B cell (primary cell): Measurements from ENCODE around the gene POLD1. TPM values are rescaled to one million over a fixed set of nuclear protein-coding genes. Genes with fewer than 3 reads are reported as not detected.

Experiments
- ATAC-seq: fragments of 200-7000 bp; cut with Tn5 transposase; one replicate; pipeline ENCODE4 v1.10.0; 2021; ENCODE audit warnings: low read depth, mild to moderate bottlenecking, moderate number of reproducible peaks, moderate library complexity
- CTCF ChIA-PET: fragments of 350-600 bp; sonication (Branson Sonifier 250); formaldehyde crosslinking; loops from one replicate; lab custom pipeline; 2021; ENCODE audit warnings: antibody characterized with exemption, inconsistent platforms; lab: Charles Lee
- POLR2A ChIA-PET: fragments of 350-600 bp; sonication (Branson Sonifier 250); formaldehyde crosslinking; loops from one replicate; lab custom pipeline; 2021; ENCODE audit warnings: antibody characterized with exemption; lab: Charles Lee
- DNase-seq: peaks from one replicate; pipeline ENCODE4 v3.0.0; 2013
- H2AFZ ChIP-seq: 2 replicates; pipeline ENCODE4 v1.6.1; 2012; ENCODE audit warnings: mild to moderate bottlenecking, low read depth, low read length; ENCODE audit not compliant: insufficient read depth, poor library complexity, severe bottlenecking
- H3K27ac ChIP-seq, 2 donors: 1 replicate in 1 of 2; 2 replicates in 1 of 2; pipeline ENCODE4 v1.5.1; 2012 to 2013; ENCODE audit warnings: low read length in 2 of 2, mild to moderate bottlenecking in 2 of 2, moderate library complexity in 1 of 2
- H3K27me3 ChIP-seq, 4 experiments: fragments of 200-600 bp in 1 of 4; sonication (generic) in 1 of 4; replicated peaks in 1 of 4; 1 replicate in 2 of 4; 2 replicates in 2 of 4; pipeline versions ENCODE4 v1.6.1 to v1.7.0; 2013 to 2016; ENCODE audit warnings: low read length in 3 of 4, mild to moderate bottlenecking in 2 of 4, mixed read lengths in 1 of 4, moderate library complexity in 1 of 4; ENCODE audit not compliant: insufficient read depth in 4 of 4, control insufficient read depth in 3 of 4; ENCODE audit errors: control extremely low read depth in 1 of 4
- H3K36me3 ChIP-seq, 2 experiments: replicated peaks in 1 of 2; 1 replicate in 1 of 2; 2 replicates in 1 of 2; pipeline versions ENCODE4 v1.6.1 to v1.7.1; 2013; ENCODE audit warnings: low read length in 1 of 2; ENCODE audit not compliant: insufficient read depth in 2 of 2, control insufficient read depth in 1 of 2; ENCODE audit errors: control extremely low read depth in 1 of 2, extremely low read depth in 1 of 2
- H3K4me1 ChIP-seq, 2 donors: fragments of 200-600 bp in 1 of 2; sonication (generic) in 1 of 2; 1 replicate in 1 of 2; 2 replicates in 1 of 2; pipeline versions ENCODE4 v1.5.1 to v1.6.1; 2013 to 2017; ENCODE audit warnings: low read length in 2 of 2; ENCODE audit not compliant: control insufficient read depth in 2 of 2, insufficient read depth in 2 of 2
- H3K4me2 ChIP-seq: replicated peaks from 2 replicates; pipeline ENCODE3; 2012; ENCODE audit warnings: mild to moderate bottlenecking, low read depth, low read length; ENCODE audit not compliant: poor library complexity, severe bottlenecking
- H3K4me3 ChIP-seq, 5 experiments: fragments of 200-600 bp in 1 of 5; sonication (generic) in 1 of 5; 1 replicate in 3 of 5; 2 replicates in 2 of 5; pipeline versions ENCODE4 v1.5.1 to v1.7.0; 2011 to 2016; ENCODE audit warnings: low read length in 4 of 5, mild to moderate bottlenecking in 4 of 5, low read depth in 2 of 5, control low read depth in 1 of 5, moderate library complexity in 1 of 5; ENCODE audit not compliant: insufficient read depth in 1 of 5; ENCODE audit errors: control extremely low read depth in 1 of 5, extremely low read depth in 1 of 5
- H3K79me2 ChIP-seq: fragments of 200-600 bp; sonication (generic); one replicate; pipeline ENCODE4 v1.6.0; 2016; ENCODE audit warnings: low read length; ENCODE audit not compliant: control insufficient read depth, insufficient read depth
- H3K9ac ChIP-seq: fragments of 200-600 bp; sonication (generic); 2 replicates; pipeline ENCODE4 v1.6.1; 2017; ENCODE audit warnings: mild to moderate bottlenecking, low read length, moderate library complexity
- H3K9me3 ChIP-seq, 3 donors: one replicate each; pipeline versions ENCODE4 v1.6.1 to v1.7.1; 2013; ENCODE audit warnings: low read length in 2 of 3; ENCODE audit not compliant: control insufficient read depth in 2 of 3, insufficient read depth in 1 of 3; ENCODE audit errors: control extremely low read depth in 1 of 3
- H4K20me1 ChIP-seq: 2 replicates; pipeline ENCODE4 v1.6.0; 2012; ENCODE audit warnings: mild to moderate bottlenecking, low read length; ENCODE audit not compliant: insufficient read depth, control insufficient read depth, poor library complexity, severe bottlenecking
- H3K27ac Mint-ChIP-seq: one replicate; pipeline ENCODE4 v1.8.0; 2021; ENCODE audit warnings: mixed read lengths
- H3K27me3 Mint-ChIP-seq: one replicate; pipeline ENCODE4 v1.8.0; 2021; ENCODE audit warnings: mixed read lengths
- H3K4me1 Mint-ChIP-seq: one replicate; pipeline ENCODE4 v1.8.0; 2021; ENCODE audit warnings: mixed read lengths
- H3K4me3 Mint-ChIP-seq: one replicate; pipeline ENCODE4 v1.8.0; 2021; ENCODE audit warnings: mixed read lengths
- H3K9me3 Mint-ChIP-seq: one replicate; pipeline ENCODE4 v1.8.0; 2022; ENCODE audit warnings: mixed read lengths; ENCODE audit not compliant: insufficient read depth
- CTCF ChIP-seq: fragments of 200-600 bp; IDR thresholded peaks from one replicate; pipeline ENCODE4 v1.8.0; 2022; ENCODE audit warnings: antibody characterized with exemption, mild to moderate bottlenecking
- EZH2 ChIP-seq: IDR thresholded peaks from 2 replicates; pipeline ENCODE4 v1.6.1; 2012; ENCODE audit warnings: borderline replicate concordance, low read depth, mild to moderate bottlenecking, moderate library complexity, low read length; ENCODE audit not compliant: insufficient read depth, poor library complexity, severe bottlenecking
- WGBS: methylation state at CpG from one replicate; pipeline ENCODE4 v1.1.5; 2013; ENCODE audit warnings: missing lambda C conversion rate; ENCODE audit not compliant: insufficient coverage; 5-methylcytosine and 5-hydroxymethylcytosine counted together
- intact Hi-C: fragments of 100-400 bp; cut with micrococcal nuclease; formaldehyde crosslinking; loops from one replicate; pipeline ENCODE4 v1.10.0; 2022
- polyA plus RNA-seq: library from polyadenylated mRNA; depleted of rRNA; stranded (reverse); fragments of >200 nt; gene quantifications from 2 replicates; pipeline ENCODE4 v1.2.3, GENCODE V29; 2012
- total RNA-seq, 2 donors: library from RNA; stranded (reverse); fragments of 120-200 nt in 1 of 2; gene quantifications; 1 replicate in 1 of 2; 2 replicates in 1 of 2; pipeline versions ENCODE4 v1.2.3 to v1.2.4, GENCODE V29; 2013 to 2022

Gene POLD1
- total and polyA plus RNA-seq, 2 donors (not counting 1 experiment from before 2014, with no cell fraction given): 43.6 to 65.2 TPM

GRCh38 chr19:50409347-50409746 is 25.2 kb downstream of the POLD1 start:
- Mint-ChIP-seq H3K27ac (no peak overlapping the region), H3K4me3 (no peak overlapping the region), H3K4me1 (peaks cover 1% of the 10 kb centered on the region), H3K9me3 (no peaks in the 10 kb centered on the region), H3K27me3 (no peaks in the 10 kb centered on the region)
- CTCF ChIA-PET: interaction anchor here (1.4 kb wide), 1 partner anchor 39 kb away, joined by 4 read pairs; no protein-coding TSS in a partner anchor
- ATAC-seq: no peak
- Histone ChIP-seq H3K9me3 (no peaks in the 10 kb centered on the region), H3K4me2 (no peak overlapping the region), H3K4me1 (peaks cover 3 to 8% of the 10 kb centered on the region in 2 donors), H2AFZ (no peak overlapping the region), H3K4me3 (no peak overlapping the region), H3K27ac (no peak overlapping the region), H4K20me1 (no peaks in the 10 kb centered on the region), H3K9ac (no peak overlapping the region), H3K79me2 (peaks cover 9% of the 10 kb centered on the region), H3K36me3 (peaks cover 0 to 18% of the 10 kb centered on the region in 2 experiments), H3K27me3 (no peaks in the 10 kb centered on the region)
- POLR2A ChIA-PET: interaction anchor here (1.7 kb wide), 1 partner anchor 51 kb away, joined by 4 read pairs; no protein-coding TSS in a partner anchor
- TF ChIP-seq CTCF: no peak
- intact Hi-C loops: no loop called here
- 98% methylated on average over 17 of the region's 17 CpGs for WGBS
- no peak for DNase-seq

GRCh38 chr19:50410109-50410508 is 26.0 kb downstream of the POLD1 start:
- DNase-seq: no peak
- no peak overlapping the region for H3K4me2 ChIP-seq
- no peaks in the 10 kb centered on the region for H3K9me3 ChIP-seq
- H3K27ac Mint-ChIP-seq: peak overlapping the region; percentile 15
- peaks cover 9% of the 10 kb centered on the region for H3K79me2 ChIP-seq
- H3K27me3 ChIP-seq: no peaks in the 10 kb centered on the region
- no peaks in the 10 kb centered on the region for H3K9me3 Mint-ChIP-seq
- H3K27me3 Mint-ChIP-seq: no peaks in the 10 kb centered on the region
- H3K4me1 ChIP-seq: peaks cover 10 to 15% of the 10 kb centered on the region in 2 donors
- ChIA-PET POLR2A (no interaction called here), CTCF (interaction anchor here (0.9 to 1.4 kb wide), 2 partner anchors 40 to 58 kb away, joined by 3 to 4 read pairs; no protein-coding TSS in a partner anchor)
- no peak overlapping the region for H3K27ac ChIP-seq
- no peak overlapping the region for H3K4me3 ChIP-seq
- H3K9ac ChIP-seq: no peak overlapping the region
- H3K4me1 Mint-ChIP-seq: peaks cover 9% of the 10 kb centered on the region
- intact Hi-C loops: no loop called here
- no peaks in the 10 kb centered on the region for H4K20me1 ChIP-seq
- peaks cover 0 to 18% of the 10 kb centered on the region in 2 experiments for H3K36me3 ChIP-seq
- TF ChIP-seq EZH2: no peak
- TF ChIP-seq CTCF: no peak
- H3K4me3 Mint-ChIP-seq: no peak overlapping the region
- 93% methylated on average over 9 of the region's 10 CpGs for WGBS
- no peak overlapping the region for H2AFZ ChIP-seq
- no peak for ATAC-seq
